ENCODE results near the gene GALC. TPM values are rescaled to one million over a fixed set of nuclear protein-coding genes. Genes with fewer than 3 reads are reported as not detected.

Gene GALC
- total and polyA plus RNA-seq, 2 experiments from 2014 or later, result 13.1 to 24.0 TPM

- Histone ChIP-seq H3K79me2 (ENCODE audit: insufficient read depth) (no peaks in the 10 kb centered on the region), H3K4me3 (no peak overlapping the region), H3K9me3 (ENCODE audit: low read depth) (no peaks in the 10 kb centered on the region), H3K36me3 (ENCODE audit: low read depth) (no peaks in the 10 kb centered on the region), H3K27me3 (replicated peaks; ENCODE audit: insufficient read depth) (0 out of 2 replicates have a peak, but pooled peaks cover 7% of the 10 kb centered on the region), H3K9ac (no peak overlapping the region), H3F3A (ENCODE audit: insufficient read depth) (no peaks in the 10 kb centered on the region), H3K9me2 (ENCODE audit: insufficient read depth) (no peaks in the 10 kb centered on the region), H3K4me2 (ENCODE audit: unreplicated experiment) (no peak overlapping the region), H4K20me1 (ENCODE audit: insufficient read depth) (no peaks in the 10 kb centered on the region), H3K4me1 (ENCODE audit: insufficient read depth) (no peaks in the 10 kb centered on the region), H3K27ac (no peak overlapping the region), H2AFZ (no peak overlapping the region)
- TF ChIP-seq EZH2phosphoT487 (IDR thresholded peaks at IDR 0.05; ENCODE audit: insufficient read depth, low read depth) (no peak), EZH2 (IDR thresholded peaks at IDR 0.05; ENCODE audit: insufficient read depth, poor library complexity, severe bottlenecking) (no peak)
- in situ Hi-C loops (cut with MboI), result loop anchor here (25.0 kb wide), 1 partner anchor 539 kb away; the partner anchor contains the start of genes PTPN21 and ZC3H14
- no peak for DNase-seq
- WGBS, 2 experiments (ENCODE audit: low coverage in 1 of 2, low lambda C conversion rate in 2 of 2, missing lambda C conversion rate in 2 of 2), result 46% methylated on average over 3 of the region's 3 CpGs
Observed at GRCh38 chr14:88023658-88024187, 30.7 kb upstream of the GALC start.

- Histone ChIP-seq H3K9me3 (ENCODE audit: low read depth) (no peaks in the 10 kb centered on the region), H3K9ac (no peak overlapping the region), H2AFZ (no peak overlapping the region), H3K4me3 (no peak overlapping the region), H4K20me1 (ENCODE audit: insufficient read depth) (no peaks in the 10 kb centered on the region), H3K4me2 (ENCODE audit: unreplicated experiment) (no peak overlapping the region), H3K27ac (no peak overlapping the region), H3K36me3 (ENCODE audit: low read depth) (no peaks in the 10 kb centered on the region), H3K27me3 (replicated peaks; ENCODE audit: insufficient read depth) (no peaks in the 10 kb centered on the region), H3K79me2 (ENCODE audit: insufficient read depth) (no peaks in the 10 kb centered on the region), H3K4me1 (ENCODE audit: insufficient read depth) (peaks cover 3% of the 10 kb centered on the region; the same call in 1 of the 2 replicates), H3K9me2 (ENCODE audit: insufficient read depth) (no peaks in the 10 kb centered on the region), H3F3A (ENCODE audit: insufficient read depth) (no peaks in the 10 kb centered on the region)
- DNase-seq, result peak; percentile 2
- WGBS, 2 experiments (ENCODE audit: low coverage in 1 of 2, low lambda C conversion rate in 2 of 2, missing lambda C conversion rate in 2 of 2), result 35 to 75% methylated on average over 2 of the region's 2 CpGs
- in situ Hi-C loops (cut with MboI), result loop anchor here (25.0 kb wide), 1 partner anchor 545 kb away; the partner anchor contains the start of genes PTPN21 and ZC3H14
- TF ChIP-seq EZH2phosphoT487 (IDR thresholded peaks at IDR 0.05; ENCODE audit: insufficient read depth, low read depth), result no peak
- TF ChIP-seq EZH2 (IDR thresholded peaks at IDR 0.05; ENCODE audit: insufficient read depth, poor library complexity, severe bottlenecking), result no peak
Observed at GRCh38 chr14:88017535-88017934, 24.6 kb upstream of the GALC start.

DNA sequence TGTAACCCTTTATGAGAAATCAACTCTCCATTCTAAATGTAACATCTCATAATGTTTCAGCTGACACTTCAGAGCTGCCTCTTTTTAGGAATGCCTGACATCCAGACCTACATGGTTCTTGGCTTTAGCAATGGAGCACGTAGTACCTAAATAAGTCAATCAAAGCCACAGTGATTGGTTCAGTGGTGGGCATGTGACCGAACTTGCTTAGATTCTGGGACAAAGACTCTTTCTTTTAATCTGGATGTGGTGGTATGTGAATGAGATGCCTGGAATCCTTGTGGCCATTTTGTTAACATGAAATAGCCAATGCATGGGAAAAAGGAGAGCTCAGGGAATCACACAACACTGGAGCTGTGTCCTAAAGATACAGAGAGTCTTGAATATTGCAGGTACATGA lies 23.8 kb upstream of the GALC start:
- no peaks in the 10 kb centered on the region for H3K9me3 ChIP-seq (ENCODE audit: low read depth)
- no peak for DNase-seq
- H3F3A ChIP-seq (ENCODE audit: insufficient read depth), result no peaks in the 10 kb centered on the region
- H3K4me2 ChIP-seq (ENCODE audit: unreplicated experiment), result no peak overlapping the region
- 85 to 91% methylated on average over 2 of the region's 2 CpGs for WGBS, 2 experiments (ENCODE audit: low coverage in 1 of 2, low lambda C conversion rate in 2 of 2, missing lambda C conversion rate in 2 of 2)
- TF ChIP-seq EZH2phosphoT487 (IDR thresholded peaks at IDR 0.05; ENCODE audit: insufficient read depth, low read depth) (no peak), EZH2 (IDR thresholded peaks at IDR 0.05; ENCODE audit: insufficient read depth, poor library complexity, severe bottlenecking) (no peak)
- in situ Hi-C loops (cut with MboI), result loop anchor here (25.0 kb wide), 1 partner anchor 546 kb away; the partner anchor contains the start of genes PTPN21 and ZC3H14
- no peak overlapping the region for H3K9ac ChIP-seq
- H4K20me1 ChIP-seq (ENCODE audit: insufficient read depth), result no peaks in the 10 kb centered on the region
- H3K27me3 ChIP-seq (replicated peaks; ENCODE audit: insufficient read depth), result no peaks in the 10 kb centered on the region
- H3K4me3 ChIP-seq, result no peak overlapping the region
- H3K36me3 ChIP-seq (ENCODE audit: low read depth), result no peaks in the 10 kb centered on the region
- H3K9me2 ChIP-seq (ENCODE audit: insufficient read depth), result no peaks in the 10 kb centered on the region
- peaks cover 3% of the 10 kb centered on the region; the same call in 1 of the 2 replicates for H3K4me1 ChIP-seq (ENCODE audit: insufficient read depth)
- H3K27ac ChIP-seq, result no peak overlapping the region
- no peak overlapping the region for H2AFZ ChIP-seq
- H3K79me2 ChIP-seq (ENCODE audit: insufficient read depth), result no peaks in the 10 kb centered on the region

DNA sequence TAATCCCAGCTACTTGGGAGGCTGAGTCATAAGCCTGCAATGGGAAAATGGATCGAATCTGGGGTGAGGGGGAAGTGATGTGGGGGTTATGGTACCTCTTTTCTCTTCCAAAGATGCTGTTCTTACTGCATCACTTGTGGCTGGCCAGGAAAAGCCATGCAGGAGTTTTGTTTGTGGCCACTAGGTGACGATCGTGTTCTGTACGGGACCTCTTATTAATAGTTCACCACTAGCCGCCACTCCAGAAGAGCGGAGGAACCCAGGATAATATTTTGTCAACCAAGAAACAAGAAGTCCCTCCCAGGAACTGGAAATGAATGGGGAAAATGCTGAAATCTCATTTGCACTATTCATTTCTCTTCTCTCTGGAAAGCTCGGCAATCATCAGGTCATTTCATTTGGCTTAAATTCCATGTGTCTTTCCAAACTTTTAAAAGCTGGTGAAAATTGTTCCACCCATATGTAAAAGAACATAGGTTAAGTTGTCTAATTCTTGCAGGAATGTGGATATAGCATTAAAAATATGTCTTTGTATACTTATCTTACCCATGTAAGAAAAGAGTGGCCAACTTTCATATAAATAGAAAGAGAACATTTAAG lies 20.9 kb upstream of the GALC start:
- Histone ChIP-seq H3K9me2 (ENCODE audit: insufficient read depth) (no peaks in the 10 kb centered on the region), H3K9ac (no peak overlapping the region), H3K4me2 (ENCODE audit: unreplicated experiment) (peak overlapping the region; percentile 20), H3K27ac (no peak overlapping the region), H2AFZ (peak overlapping the region; percentile 64), H3K36me3 (ENCODE audit: low read depth) (no peaks in the 10 kb centered on the region), H3K27me3 (replicated peaks; ENCODE audit: insufficient read depth) (no peaks in the 10 kb centered on the region), H3K79me2 (ENCODE audit: insufficient read depth) (no peaks in the 10 kb centered on the region), H3F3A (ENCODE audit: insufficient read depth) (no peaks in the 10 kb centered on the region), H3K4me1 (ENCODE audit: insufficient read depth) (peaks cover 3% of the 10 kb centered on the region; the same call in 1 of the 2 replicates), H4K20me1 (ENCODE audit: insufficient read depth) (no peaks in the 10 kb centered on the region), H3K9me3 (ENCODE audit: low read depth) (no peaks in the 10 kb centered on the region), H3K4me3 (no peak overlapping the region)
- DNase-seq, result peak; percentile 82
- in situ Hi-C loops (cut with MboI), result loop anchor here (25.0 kb wide), 1 partner anchor 548 kb away; the partner anchor contains the start of genes PTPN21 and ZC3H14
- 1 to 2% methylated on average over 7 of the region's 7 CpGs for whole genome bisulfite sequencing, 2 experiments (ENCODE audit: low coverage in 1 of 2, low lambda C conversion rate in 2 of 2, missing lambda C conversion rate in 2 of 2)
- TF ChIP-seq EZH2phosphoT487 (IDR thresholded peaks at IDR 0.05; ENCODE audit: insufficient read depth, low read depth) (no peak), EZH2 (IDR thresholded peaks at IDR 0.05; ENCODE audit: insufficient read depth, poor library complexity, severe bottlenecking) (no peak)

Measured in GM23248 (cell line).